Right lobe of liver (tissue), 6 donors: Measurements from ENCODE around the gene CRX. TPM values are rescaled to one million over a fixed set of nuclear protein-coding genes. Genes with fewer than 3 reads are reported as not detected.

Source experiments
- ATAC-seq, 4 donors: fragments of 200-7000 bp; cut with Tn5 transposase; one replicate each; pipeline ENCODE4 v1.9.1; 2020; ENCODE audit warnings: mild to moderate bottlenecking in 4 of 4, moderate library complexity in 4 of 4
- DNase-seq, 3 donors: peaks; one replicate each; pipeline ENCODE4 v3.0.0-alpha.2; 2020
- H3K27ac ChIP-seq, 3 donors: fragments of 200-600 bp; one replicate each; pipeline ENCODE4 v1.8.0; 2022
- H3K27me3 ChIP-seq, 2 donors: fragments of 200-600 bp; one replicate each; pipeline ENCODE4 v1.8.0; 2022
- H3K36me3 ChIP-seq, 4 donors: fragments of 200-600 bp; sonication (generic) in 1 of 4; one replicate each; pipeline versions ENCODE4 v1.5.1 to v1.8.0; 2017 to 2022; ENCODE audit warnings: control low read depth in 1 of 4
- H3K4me1 ChIP-seq, 4 donors: fragments of 200-600 bp; sonication (generic) in 1 of 4; one replicate each; pipeline versions ENCODE4 v1.5.1 to v1.8.0; 2017 to 2022; ENCODE audit warnings: control low read depth in 1 of 4
- H3K4me3 ChIP-seq, 3 donors: fragments of 200-600 bp; one replicate each; pipeline ENCODE4 v1.8.0; 2022
- H3K9me3 ChIP-seq, 4 donors: fragments of 200-600 bp; sonication (generic) in 1 of 4; one replicate each; pipeline versions ENCODE4 v1.5.1 to v1.8.0; 2017 to 2022; ENCODE audit warnings: control low read depth in 1 of 4
- CTCF ChIP-seq, 4 donors: fragments of 200-600 bp in 3 of 4; fragments of 450-650 bp in 1 of 4; IDR thresholded peaks; one replicate each; pipeline versions ENCODE4 v1.5.1 to v1.8.0; 2016 to 2022; ENCODE audit warnings: antibody characterized with exemption in 4 of 4, mild to moderate bottlenecking in 2 of 4
- POLR2A ChIP-seq: fragments of 450-650 bp; IDR thresholded peaks from one replicate; pipeline ENCODE4 v1.6.1; 2017; ENCODE audit warnings: antibody characterized with exemption, mild to moderate bottlenecking
- WGBS: methylation state at CpG from one replicate; pipeline ENCODE4 v1.1.6; 2018; ENCODE audit warnings: low coverage, low lambda C conversion rate; ENCODE audit not compliant: insufficient coverage; ENCODE audit errors: missing lambda C conversion rate; 5-methylcytosine and 5-hydroxymethylcytosine counted together
- intact Hi-C, 2 donors: fragments of 100-400 bp; cut with DNase I; formaldehyde crosslinking; loops; one replicate each; pipeline versions ENCODE4 v1.11.2 to v1.14.1; 2022
- total RNA-seq, 6 experiments: library from RNA; depleted of rRNA in 2 of 6; stranded (reverse); fragments of >200 nt in 2 of 6; fragmentation: NEBNext Ultra II Directional in 3 of 6; extraction: Animal tissue kit (Norgen Biotek cat#: 25700) in 3 of 6; gene quantifications; one replicate each; pipeline versions ENCODE4 v1.1.0 to v1.2.4, GENCODE V29; 2016 to 2023
- donor health status: DM: no; HTN: yes; CAD: no.
- donor health status: DM: no; HTN: no; CAD: no.
- donor health status: DM: no; HTN: no; CAD: no.
- donor health status: DM: no; HTN: yes; CAD: no.
- donor health status: DM: no; HTN: yes; CAD: no.

The CRX gene
- total RNA-seq, 6 experiments from 2014 or later = not detected

- H3K9me3 ChIP-seq = no peaks in the 10 kb centered on the region
- no peak overlapping the region for H3K27ac ChIP-seq
- H3K36me3 ChIP-seq = no peaks in the 10 kb centered on the region
- H3K4me3 ChIP-seq = no peak overlapping the region
- TF ChIP-seq CTCF (IDR thresholded peaks at IDR 0.05) = no peak
- TF ChIP-seq POLR2A = no peak
- ATAC-seq = no peak
- no peak for DNase-seq
- no peaks in the 10 kb centered on the region for H3K27me3 ChIP-seq
- WGBS = 12% methylated on average over 10 of the region's 10 CpGs
- intact Hi-C loops = no loop called here
- H3K4me1 ChIP-seq = no peaks in the 10 kb centered on the region
These were observed 1.9 kb upstream of the CRX start for GRCh38 chr19:47819858-47820257.

DNA sequence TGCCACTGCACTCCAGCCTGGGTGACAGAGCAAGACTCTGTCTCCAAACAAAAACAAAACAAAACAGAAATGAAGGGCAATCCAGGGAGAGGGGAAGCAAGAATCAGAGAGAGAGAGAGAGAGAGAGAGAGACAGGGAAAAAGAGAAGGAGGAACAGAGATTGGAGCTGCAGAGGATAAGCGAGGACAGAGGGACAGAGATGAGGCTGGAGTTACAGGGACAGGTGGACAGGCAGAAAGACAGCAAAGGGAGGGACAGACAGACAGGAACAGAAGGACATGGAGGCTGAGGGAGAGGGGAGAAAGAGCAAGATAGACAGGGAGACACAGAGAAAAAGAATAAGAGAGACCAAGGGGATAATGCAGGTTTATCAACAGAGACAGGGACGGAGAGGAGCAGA, 1.3 kb upstream of the CRX start:
- no peak for ATAC-seq
- TF ChIP-seq CTCF (IDR thresholded peaks at IDR 0.05) (no peak), POLR2A (no peak)
- intact Hi-C loops = no loop called here
- no peak overlapping the region for H3K4me3 ChIP-seq
- H3K4me1 ChIP-seq = no peaks in the 10 kb centered on the region
- no peaks in the 10 kb centered on the region for H3K27me3 ChIP-seq
- WGBS = 40% methylated on average over 1 of the region's 2 CpGs
- no peaks in the 10 kb centered on the region for H3K36me3 ChIP-seq
- no peaks in the 10 kb centered on the region for H3K9me3 ChIP-seq
- no peak for DNase-seq
- no peak overlapping the region for H3K27ac ChIP-seq

DNA sequence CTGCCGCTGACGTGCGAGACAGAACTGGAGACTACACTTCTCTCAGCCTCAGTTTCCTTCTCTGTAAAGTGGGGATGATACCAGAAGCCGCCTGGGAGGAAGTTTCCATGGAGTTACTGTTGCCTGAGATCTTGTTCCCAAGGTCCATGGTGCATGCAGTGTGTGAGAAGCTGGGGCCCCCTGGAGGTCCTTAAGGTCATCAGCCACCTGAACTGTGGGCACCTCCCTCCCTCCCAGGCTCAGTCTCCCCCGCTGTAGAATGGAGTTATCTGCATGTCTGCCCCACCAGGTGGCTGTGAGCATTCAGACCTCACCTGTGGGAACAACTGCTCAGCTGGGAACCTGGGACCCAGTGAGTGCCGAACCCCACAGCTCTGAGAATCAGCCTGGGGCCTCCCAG, 2.7 kb downstream of the CRX start:
- H3K27ac ChIP-seq = no peak overlapping the region
- no peaks in the 10 kb centered on the region for H3K4me1 ChIP-seq
- no peak for TF ChIP-seq POLR2A
- no peak for TF ChIP-seq CTCF (IDR thresholded peaks at IDR 0.05)
- no peaks in the 10 kb centered on the region for H3K9me3 ChIP-seq
- 89% methylated on average over 3 of the region's 6 CpGs for WGBS
- no peaks in the 10 kb centered on the region for H3K27me3 ChIP-seq
- DNase-seq = no peak
- no peak overlapping the region for H3K4me3 ChIP-seq
- no peaks in the 10 kb centered on the region for H3K36me3 ChIP-seq
- ATAC-seq = no peak
- intact Hi-C loops = no loop called here

- TF ChIP-seq CTCF (IDR thresholded peaks at IDR 0.05) = no peak
- TF ChIP-seq POLR2A = no peak
- Histone ChIP-seq H3K4me3 (no peak overlapping the region), H3K27ac (no peak overlapping the region), H3K4me1 (no peaks in the 10 kb centered on the region), H3K27me3 (no peaks in the 10 kb centered on the region), H3K36me3 (no peaks in the 10 kb centered on the region), H3K9me3 (no peaks in the 10 kb centered on the region)
- ATAC-seq (no peak), DNase-seq (no peak)
- intact Hi-C loops = no loop called here
- 100% methylated on average over 1 of the region's 6 CpGs for WGBS
These were observed 5.1 kb downstream of the CRX start for GRCh38 chr19:47826800-47827199.

- 72% methylated on average over 4 of the region's 4 CpGs for WGBS
- no peaks in the 10 kb centered on the region for H3K27me3 ChIP-seq
- H3K36me3 ChIP-seq = no peaks in the 10 kb centered on the region
- no peak overlapping the region for H3K4me3 ChIP-seq
- no peaks in the 10 kb centered on the region for H3K9me3 ChIP-seq
- intact Hi-C loops = no loop called here
- ATAC-seq (no peak), DNase-seq (no peak)
- TF ChIP-seq POLR2A (no peak), CTCF (IDR thresholded peaks at IDR 0.05) (no peak)
- H3K4me1 ChIP-seq = no peaks in the 10 kb centered on the region
- no peak overlapping the region for H3K27ac ChIP-seq
These were observed 11.0 kb downstream of the CRX start for GRCh38 chr19:47832723-47833122.
